Stimulated activated CD4-positive, alpha-beta T cell treated with anti-CD3 and anti-CD28 coated beads, Interleukin-2, amount 100 ng/mL, for 48 hours (primary cell): ENCODE data around the gene BRD7.

ENCODE experiments used
- DNase-seq, 2 donors: peaks; one replicate each; pipeline ENCODE4 v3.0.0-alpha.2; 2020

Gene BRD7

DNA sequence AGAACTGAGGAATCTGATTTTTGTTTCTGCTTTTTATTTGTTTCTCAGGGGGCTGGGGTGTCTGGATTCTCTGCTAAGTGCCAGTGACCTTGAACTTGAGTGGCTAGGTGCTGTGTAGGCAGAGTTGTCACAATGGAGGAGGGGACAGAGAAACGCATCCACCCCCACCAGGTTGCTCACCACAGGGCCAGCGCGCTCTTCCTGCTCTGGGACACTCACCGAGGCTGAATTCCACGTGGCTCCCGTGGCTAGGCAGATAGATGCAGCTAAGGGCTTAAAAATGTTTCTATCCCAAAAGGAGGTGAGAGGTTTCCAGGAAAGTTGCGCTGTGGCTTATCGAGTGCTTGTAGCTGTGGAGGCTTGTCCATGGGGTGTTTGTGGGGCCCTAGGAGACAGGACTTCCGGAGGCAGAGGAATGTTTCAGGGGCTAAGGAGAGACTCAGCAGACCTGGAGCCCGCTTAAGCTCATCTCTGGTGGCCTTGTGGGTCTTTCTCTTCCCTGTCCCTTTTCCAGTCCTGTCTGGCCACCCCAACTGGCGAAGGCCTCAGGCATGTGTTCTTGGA, 65.7 kb downstream of the BRD7 start:
- no peak for DNase-seq

- no peak for DNase-seq
Measured at GRCh38 chr16:50302472-50303005, 66.2 kb downstream of the BRD7 start.

DNA sequence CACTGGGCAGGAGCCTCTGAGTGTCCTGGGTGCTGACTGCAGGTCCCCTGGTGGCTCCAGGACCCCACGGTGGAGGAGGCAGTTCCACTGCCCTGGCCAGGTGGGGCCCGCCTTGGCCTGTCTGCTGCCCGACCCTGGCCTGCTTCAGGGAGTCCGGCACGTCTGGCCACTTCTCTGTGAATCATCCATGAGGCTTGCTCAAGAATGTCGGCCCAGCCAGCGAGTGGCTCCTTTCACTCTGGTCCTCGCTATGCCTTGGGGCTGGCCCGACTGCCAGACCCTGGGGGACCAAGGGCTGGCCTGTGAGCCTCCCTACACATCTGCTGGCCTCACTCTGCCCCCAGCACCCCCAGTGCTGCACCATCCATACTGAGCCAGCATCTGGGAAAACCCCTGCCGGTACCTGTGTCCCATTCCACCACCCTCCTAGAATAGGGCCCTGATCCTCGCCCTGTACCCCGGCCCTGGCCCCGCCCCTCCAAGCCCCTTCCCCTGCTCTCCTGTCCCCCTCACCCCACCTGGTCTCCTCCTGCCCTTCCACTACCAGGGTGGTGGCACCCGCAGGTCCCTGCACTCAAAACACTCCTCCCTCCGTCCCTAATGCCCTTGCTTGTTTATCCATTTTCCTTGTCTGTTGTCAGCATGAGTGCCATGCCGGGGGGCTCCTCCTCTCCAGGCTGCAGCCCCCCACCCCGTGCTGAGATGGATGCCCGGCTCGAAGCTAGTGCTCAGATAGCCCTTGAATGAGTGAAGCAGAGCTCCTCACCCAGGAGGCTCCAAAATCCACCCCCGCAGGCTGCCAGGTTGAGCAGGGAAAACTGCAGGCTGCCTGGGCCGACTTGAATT, 66.9 kb downstream of the BRD7 start:
- no peak for DNase-seq

DNA sequence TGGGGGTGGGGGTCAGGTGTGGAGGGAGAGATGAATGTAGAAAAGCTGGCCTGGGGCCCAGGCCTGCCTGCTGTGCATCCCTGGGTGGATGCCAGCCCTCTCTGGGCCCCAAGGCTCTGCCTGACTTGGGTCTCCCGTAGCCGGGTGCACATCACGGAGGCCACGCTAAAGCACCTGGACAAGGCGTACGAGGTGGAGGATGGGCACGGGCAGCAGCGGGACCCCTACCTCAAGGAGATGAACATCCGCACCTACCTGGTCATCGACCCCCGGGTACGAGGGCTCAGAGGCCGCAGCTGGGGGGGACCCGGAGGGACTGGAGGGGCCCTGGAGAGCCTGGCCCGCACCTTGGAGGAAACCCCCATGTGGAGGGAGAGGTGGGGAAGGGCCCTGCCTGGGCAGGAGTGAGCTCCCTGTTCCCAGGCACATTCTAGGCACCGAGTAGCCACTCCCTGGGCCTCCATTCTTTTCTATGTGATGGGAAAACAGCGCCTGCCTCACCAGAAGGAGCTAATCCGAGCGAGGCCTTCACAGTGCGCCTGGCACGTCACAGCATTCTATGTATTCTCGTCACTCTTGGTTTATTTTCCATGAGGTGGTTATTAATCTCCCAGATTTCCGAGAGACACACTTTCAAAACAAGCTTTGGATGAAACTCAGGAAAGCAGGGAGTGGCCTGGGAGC, 67.7 kb downstream of the BRD7 start:
- no peak for DNase-seq

- DNase-seq: no peak
Measured at GRCh38 chr16:50299508-50300105, 69.2 kb downstream of the BRD7 start.

DNA sequence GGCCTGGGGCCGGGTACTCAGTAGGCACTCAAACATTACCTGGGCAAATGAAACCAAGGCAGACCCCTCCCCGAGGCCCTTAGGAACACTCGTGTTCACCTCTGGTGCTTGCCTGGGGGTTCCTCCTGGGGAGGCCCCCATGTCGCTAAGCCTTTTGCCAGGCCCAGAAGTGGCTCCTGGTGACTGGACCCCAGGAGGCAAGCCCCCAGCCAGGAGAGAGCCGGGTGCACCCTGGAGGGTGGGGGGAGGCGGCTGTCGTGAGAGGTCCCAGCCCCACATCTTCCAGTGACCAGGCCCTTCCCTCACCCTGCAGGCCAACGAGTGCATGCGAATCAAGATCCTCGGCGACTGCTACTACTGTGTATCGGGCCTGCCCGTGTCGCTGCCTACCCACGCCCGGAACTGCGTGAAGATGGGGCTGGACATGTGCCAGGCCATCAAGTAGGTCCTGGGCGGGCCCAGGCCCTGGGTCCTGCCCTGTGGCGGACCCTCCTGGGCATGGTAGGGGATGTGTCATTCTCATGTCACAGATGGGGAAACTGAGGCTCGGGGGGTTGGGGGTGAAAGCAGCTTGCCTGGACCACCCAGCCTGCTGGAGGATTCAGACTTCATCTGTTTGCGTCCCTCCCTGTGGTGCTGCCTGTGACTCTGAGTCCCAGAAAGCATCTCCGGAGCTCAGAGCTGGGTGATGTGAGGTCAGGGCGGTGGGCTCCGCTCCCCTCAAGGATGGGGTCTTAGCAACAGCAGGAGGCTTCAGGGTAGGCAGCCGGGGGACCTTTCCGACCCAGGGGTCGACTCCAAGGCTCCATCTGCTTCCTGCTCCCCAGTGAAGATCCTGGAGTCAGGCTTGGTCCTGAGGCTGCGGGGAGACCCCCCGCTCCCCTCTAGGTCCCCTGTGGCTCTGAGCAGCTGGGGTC, 69.9 kb downstream of the BRD7 start:
- DNase-seq: no peak

- DNase-seq: no peak
Measured at GRCh38 chr16:50298075-50298460, 70.7 kb downstream of the BRD7 start.

DNA sequence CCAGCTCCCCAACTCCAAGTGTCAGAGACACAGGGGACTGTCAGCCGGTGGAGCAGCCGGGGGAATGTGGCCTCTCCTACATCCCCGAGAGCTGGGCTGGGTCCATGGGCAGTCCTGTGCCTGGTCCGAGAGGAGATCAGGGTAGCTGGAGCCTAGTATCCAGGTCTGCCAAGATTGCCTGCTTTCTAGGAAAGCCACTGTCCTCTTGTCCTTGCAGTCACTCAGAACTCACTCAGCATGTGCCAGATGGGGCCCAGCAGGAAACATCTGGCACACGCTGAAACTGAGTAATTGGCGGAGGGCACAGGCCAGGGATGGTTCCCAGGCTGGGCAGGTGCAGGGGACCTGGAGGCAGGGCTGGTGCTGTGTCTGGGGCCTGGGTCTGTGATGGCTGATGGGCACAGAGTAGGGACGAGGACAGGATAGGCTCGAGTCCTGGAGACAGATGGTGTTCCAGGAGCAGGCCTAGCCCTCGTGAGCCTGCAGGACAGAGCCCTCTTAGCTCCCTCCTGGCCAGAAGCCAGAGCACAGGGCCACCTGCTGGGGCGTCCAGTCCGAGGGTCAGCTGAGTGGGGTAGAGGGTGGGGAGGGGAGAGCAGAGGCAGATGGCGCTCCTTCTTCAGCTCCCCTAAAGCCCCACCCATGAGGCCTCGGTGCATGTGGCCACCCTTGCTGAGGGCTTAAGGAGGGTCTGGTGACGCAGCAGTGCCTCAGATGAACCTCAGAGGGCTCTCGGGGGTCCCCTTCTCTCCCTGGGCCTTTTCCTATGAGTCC, 71.3 kb downstream of the BRD7 start:
- DNase-seq: no peak

DNA sequence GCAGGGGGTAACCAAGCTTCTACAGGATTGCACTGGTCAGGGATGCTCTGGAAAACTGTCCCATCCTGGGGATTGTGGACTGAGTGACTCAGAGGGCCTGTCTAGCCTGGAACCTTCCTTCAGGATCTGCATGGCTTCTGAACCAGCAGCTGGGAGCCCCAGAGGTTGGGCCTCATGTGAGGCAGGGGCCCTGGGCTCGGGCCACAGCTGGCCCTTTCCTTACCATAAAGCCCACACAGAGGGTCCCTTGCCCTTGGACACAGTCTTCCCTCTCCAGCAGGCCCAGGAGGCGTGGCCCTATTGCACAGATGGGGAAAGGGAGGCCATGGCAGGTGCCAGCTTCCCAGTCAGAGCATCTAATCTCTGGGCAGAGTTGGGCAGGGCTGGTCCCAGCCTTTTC, 72.0 kb downstream of the BRD7 start:
- DNase-seq: no peak

DNA sequence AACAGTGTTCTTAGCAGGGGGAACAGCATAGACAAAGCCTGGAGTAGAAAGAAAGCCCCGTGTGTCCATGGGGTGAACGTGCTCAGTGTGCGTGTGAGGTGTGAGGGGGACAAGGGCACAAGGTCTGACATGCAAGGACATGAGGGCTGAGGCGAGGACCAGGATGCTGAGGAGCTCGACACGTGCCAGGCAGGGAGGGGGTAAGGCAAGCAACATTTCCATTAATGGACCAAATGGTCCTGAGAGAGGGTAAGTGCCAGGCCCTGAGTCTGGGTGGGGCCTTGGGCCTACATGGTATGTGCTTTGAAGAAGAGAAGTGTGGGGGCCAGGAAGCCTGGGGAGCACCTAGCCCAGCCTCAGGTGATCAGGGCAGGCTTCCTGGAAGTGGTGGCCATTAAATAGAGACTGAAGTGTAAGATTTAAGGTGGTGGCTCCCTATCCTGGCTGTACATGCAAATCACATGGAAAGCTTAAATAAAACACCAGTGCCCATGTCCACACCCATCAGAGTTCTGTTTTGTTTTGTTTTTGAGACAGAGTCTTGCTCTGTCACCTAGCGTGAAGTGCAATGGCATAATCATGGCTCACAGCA, 73.2 kb downstream of the BRD7 start:
- no peak for DNase-seq

DNA sequence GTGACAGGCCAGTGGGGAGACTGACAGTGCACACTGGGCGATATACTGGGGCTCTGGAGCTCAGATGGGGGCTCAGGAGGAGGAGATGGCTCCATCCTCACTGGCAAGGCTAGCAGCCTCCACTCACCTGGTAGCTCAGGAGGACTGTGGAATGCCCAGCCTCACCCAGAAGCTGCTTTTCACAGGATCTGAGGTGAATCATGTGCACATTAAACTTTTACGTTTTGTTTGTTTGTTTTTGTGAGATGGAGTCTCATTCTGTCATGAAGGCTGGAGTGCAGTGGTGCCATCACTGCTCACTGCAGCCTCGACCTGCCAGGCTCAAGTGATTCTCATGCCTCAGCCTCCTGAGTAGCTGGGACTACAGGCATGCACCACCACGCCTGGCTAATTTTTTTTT, 73.8 kb downstream of the BRD7 start:
- DNase-seq: no peak

- DNase-seq: no peak
Measured at GRCh38 chr16:50293994-50294855, 74.6 kb downstream of the BRD7 start.

GRCh38 chr16:50293041-50293783, 75.6 kb downstream of the BRD7 start:
- DNase-seq: no peak

GRCh38 chr16:50292566-50292948, 76.2 kb downstream of the BRD7 start:
- DNase-seq: no peak

GRCh38 chr16:50291719-50292565, 76.8 kb downstream of the BRD7 start:
- DNase-seq: no peak

- DNase-seq: no peak
Measured at GRCh38 chr16:50290856-50291255, 77.9 kb downstream of the BRD7 start.

DNA sequence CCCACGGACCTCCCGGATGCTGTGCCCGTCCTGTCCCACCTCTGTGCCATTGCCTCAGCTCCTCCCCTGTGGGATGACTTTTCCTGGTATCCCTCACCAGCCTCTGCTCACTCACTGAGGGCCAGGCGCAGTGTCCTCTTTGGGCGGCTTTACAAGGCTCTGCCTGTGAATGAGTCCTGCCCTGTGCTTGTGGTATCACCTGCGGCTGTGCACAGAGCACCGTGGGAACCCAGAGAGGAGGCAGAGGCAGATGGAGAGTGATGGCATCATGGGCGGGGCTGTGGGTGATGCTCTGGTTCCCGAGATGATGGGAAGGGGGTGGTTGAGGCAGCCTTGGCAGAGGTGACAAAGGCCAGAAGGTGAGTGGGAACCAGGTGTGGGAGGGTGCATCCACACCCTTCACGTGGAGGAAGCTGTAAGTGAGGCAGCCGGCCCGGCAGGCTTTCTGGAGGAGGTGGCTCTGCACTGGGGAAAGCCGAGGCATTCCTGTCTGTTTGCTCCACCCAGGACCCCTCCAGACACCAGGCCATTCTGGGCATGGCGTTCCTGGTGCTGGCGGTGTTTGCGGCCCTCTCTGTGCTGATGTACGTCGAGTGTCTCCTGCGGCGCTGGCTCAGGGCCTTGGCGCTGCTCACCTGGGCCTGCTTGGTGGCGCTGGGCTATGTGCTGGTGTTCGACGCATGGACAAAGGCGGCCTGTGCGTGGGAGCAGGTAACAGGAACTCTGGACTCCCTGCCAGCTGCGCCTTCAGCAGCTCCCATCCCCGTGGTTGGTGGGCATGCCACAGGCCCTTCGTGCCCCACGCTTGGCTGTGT, 78.6 kb downstream of the BRD7 start:
- DNase-seq: no peak

DNA sequence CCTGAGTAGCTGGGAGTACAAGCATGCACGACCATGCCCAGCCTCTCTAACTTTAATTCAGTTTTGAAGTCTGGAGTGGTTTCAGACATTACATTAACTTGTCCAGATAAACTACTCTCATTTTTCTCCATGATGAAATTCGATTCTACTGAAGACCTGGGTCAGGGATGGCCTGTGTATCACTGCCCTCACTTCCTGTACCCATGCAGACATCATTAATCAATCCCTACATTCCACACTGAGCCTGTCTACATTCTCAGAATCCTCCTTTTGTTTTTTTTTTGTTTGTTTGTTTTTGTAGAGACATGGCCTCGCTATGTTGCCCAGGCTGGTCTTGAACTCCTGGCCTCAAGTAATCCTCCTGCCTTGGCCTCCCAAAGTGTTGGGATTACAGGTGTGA, 79.9 kb downstream of the BRD7 start:
- no peak for DNase-seq
